Measurements from ENCODE around the gene NPC2.
A peak's percentile ranks its signal among the peaks of the same experiment; 100 is the strongest.

NPC2 gene

DNA sequence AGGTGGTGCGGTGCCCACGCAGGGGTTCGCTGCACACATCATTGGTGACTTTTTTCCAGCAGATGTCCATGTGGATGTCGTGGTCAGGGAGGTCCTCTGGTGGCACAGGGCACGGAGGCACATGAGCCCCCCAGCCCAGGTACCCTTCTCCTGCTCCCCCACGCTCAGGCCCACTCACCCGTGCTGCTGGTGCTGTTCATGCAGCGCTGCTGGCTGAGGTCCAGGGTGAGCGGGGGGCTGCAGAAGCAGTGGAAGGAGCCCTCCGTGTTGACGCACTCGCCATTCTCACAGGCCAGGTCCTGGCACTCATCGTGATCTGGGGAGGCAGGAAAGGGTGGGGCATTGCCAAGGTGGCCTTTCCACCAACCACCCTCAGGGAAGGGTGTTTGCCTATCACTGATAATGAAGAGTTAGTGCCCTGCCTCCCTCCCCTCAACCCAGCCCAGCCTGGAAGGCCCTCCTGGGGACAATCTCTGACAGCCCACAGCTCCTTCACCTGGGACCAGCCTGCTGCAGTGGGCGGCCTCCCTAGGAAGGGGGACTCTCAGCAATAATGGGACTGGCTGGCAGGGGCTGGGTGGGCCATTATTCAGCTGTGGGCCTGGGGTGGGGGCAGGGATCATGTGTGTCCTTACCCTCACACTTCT is 10.3 kb upstream of the NPC2 start:
- no peak for DNase-seq (ENCODE audit: low spot score)

DNA sequence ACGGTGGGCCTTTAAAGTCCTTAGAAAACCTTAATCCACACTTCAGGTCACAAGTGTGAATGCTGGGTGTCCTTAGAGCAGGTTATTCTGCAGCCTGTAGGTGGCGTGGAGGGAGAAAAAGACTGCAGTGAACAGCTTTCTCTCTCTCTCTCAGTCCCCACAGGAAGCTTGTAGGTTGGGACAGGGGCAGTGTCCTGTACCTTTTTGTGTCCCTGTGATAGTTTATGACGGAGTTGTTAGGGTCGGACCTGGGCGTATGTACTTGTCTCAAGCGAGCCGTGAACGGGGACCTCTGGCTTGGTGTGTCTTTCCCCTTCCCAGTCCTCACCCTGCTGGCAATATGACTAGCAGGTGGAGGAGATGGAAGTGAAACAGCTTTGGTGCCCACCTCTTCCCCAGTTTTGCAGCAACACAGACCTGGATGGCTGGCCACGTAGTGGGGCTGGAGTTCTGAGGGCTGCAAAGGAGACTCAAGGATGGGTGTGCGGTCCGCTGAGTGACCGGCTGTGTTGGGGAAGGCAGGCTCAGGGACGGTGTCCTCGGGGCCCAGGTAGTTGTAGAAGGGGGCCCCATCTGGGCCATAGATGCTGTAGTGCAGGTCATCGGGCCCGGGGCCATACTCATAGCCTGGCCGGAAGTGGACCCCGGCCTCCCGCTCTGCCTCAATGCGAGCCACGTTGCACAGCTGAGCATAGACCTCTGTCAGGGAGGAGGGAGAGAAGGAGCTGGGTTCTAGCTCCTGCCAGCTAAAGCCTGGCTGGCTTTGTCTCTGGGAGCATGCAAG is 9.3 kb upstream of the NPC2 start:
- DNase-seq (ENCODE audit: low spot score) = no peak

DNA sequence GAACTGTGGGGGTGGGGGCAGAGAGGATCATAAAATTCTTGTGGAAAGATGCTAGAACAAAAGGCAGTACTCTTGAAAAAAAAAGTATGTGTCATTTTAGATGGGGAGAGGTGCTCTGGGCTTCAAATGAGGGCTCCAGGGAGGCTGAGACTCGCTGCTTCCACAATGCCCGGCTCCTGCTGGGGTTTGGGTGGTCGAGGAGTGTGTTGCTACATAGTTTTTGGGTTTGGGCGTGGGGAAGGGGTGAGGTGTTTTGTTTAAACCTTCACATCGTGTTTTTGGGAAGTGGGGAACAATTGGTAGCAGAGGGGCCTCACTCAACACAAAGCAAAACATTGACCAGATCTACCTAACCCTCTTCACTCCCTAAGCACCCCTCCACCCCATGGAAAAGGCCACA is 8.6 kb upstream of the NPC2 start:
- no peak for DNase-seq (ENCODE audit: low spot score)

DNA sequence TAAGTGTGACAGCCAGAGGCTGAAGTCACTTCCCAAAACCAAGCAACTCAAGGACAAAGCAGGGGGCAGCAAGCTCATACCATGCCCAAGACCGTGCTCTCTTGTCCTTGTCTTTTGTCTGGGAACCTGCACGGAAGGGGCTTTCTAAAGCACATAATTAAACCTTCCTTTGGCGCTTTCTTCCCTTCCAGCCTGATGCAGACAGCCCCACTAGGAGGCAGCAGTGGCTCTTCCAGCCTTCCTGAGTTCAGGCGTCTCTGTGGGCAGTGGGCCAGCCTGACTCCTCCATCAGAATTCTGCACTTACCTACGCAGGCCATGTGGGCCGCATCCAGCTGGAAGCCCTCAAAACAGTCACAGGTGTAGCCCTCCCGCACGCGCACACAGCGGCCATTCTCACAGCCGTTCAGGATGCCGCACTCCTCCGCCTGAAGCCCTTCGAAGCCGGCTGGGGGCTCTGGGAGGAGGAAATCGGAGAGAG is 8.1 kb upstream of the NPC2 start:
- no peak for DNase-seq (ENCODE audit: low spot score)

DNA sequence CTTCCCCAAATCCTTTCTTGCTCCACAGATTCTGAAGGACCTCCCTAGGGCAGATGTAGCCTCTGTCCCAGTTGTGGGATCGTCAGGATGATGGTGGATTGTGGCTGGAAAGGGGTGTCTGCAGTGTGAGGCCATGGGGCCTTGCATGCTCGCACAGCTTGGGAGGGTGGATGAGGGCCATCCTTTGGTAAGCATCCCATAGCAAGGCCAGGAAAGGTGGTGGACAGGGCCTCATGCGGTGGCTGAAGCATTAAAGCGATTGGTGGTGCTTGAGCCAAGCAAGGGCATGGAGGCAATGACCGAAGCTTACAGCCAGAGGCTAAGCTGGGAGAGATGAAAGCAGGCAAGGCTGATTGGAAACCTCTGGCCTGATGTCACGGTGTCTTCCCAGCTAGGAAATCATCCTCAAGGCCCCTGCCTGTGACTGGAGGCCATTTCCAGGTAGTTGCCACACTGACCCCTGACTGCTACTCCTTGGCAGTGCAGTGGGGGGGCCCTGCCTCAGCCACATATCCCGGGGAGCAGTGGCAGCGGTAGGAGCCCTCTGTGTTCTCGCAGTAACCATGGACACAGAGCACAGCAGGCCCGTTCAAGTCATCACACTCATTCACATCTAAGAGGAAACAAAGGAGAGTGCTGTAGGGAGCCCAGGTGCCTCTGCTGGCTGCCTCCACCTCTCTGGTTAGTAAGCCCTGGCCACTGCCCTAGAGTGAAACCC is 7.5 kb upstream of the NPC2 start:
- no peak for DNase-seq (ENCODE audit: low spot score)

DNA sequence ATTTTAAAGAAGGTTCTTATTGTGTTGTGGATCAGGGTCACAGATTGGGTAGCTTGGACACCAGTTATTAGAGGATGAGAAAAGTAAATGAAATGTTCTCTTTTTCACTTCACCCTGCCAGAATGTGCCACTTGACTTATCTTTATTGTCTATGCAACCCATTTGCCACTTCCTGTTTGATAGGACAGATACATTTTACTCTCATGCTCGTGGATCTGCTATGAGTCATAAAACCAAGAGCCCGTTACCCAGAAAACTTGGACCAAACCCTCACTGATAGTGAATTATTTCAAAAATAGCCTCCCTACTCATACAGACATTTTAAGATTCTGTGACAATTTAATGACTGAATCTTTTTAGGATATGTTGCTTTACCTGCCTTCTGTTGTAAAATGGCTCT is 2.3 kb upstream of the NPC2 start:
- DNase-seq (ENCODE audit: low spot score) = no peak

DNA sequence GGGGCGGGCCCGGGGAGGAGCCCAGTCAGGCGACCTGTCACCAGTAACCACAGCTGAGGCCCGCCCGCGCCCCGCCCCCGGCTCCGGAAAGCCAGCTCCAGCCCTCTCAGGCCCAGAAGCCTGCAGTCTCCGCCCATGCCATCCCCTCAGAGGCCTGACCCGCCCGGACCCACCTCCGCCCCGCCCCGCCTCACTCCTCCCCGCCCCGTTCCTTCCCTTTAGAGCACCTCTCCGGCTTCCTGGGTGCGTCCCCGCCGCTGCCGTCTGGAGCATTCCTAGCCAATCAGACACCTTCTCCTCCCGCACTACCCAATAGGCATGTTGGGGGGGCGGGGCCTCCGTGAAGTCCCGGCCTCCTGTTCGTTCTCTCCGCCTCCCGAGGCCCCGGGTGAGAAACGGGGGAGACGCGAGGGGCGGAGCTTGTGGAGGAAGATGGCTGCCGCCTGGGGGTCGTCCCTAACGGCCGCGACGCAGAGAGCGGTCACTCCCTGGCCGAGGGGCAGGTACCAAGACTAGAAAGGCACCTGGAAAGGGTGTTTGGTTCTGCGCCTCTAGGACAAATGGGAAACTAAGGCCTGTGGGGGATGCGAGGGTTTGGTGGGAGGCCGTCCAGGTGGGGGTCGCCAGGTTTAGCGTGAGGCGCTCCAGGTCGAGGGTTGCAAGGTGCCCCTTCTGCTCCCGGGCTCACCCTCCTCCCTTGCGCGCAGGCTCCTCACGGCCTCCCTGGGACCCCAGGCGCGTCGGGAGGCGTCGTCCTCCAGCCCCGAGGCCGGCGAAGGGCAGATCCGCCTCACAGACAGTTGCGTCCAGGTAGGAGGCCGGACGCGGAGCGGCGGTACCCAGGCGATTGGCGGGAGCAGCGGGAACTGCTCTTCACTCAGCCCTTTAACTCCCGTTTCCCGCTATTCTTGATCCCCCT is 497 bp upstream of the NPC2 start, which contains the start of gene ISCA2:
TSS of gene ISCA2 (plus strand) at position 423 of the 919 bp plus-strand sequence. CDS start at position 433, 10 bp downstream.
- peak; percentile 99 for DNase-seq (ENCODE audit: low spot score)

DNA sequence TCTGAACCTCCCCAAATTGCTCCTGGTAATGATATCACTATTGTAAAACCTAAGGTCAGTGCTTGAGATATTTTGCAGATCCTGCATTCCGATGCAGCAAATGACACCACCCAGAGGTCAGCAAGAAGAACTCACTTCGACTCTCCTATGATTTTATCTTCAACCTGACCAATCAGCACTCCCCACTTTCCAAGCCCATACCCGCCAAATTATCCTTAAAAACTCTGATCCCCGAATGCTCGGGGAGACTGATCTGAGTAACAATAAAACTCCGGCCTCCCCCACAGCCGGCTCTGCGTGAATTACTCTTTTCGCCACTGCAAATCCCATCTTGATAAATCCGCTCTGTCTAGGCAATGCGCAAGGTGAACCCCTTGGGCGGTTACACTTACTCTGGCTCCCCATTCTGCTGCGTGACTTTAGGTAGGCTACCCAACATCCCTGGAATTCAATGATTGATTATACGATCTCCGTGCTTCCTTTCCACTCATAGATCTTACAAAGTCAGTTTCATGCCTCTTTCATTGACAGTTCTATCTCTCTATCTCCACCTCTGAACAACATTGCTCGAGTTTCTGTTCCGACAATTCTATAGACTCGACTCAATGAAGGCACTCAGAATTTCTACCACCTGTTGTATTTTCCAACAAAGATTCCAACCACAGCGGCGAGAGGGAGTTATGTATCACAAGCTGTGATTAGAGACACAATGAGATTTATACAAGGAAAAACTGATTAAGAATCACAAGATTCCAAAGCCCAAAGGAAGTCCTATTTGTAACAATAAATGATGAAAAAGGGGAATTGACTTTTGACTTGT is 939 bp downstream of the NPC2 start:
- DNase-seq (ENCODE audit: low spot score) = peak; percentile 57

DNA sequence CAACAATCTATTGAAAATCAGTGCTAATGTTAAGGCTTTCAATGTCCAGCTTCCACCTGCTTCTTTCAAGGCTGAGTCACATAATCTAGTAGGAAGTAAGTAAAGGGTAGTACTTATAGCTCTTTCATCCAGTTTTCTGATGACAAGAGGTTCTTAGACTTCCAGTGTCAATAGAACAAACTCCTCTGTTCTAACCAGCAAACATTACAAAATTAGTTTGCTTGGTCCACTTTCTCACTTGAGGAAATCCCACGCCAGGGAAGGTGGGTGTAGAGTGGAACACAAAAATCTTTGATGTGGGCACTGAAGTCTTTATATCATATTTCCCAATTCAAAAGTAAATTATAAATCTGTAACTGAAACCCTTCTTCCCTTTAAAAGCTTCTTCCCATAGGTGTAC is 2.6 kb downstream of the NPC2 start:
- peak; percentile 16 for DNase-seq (ENCODE audit: low spot score)

DNA sequence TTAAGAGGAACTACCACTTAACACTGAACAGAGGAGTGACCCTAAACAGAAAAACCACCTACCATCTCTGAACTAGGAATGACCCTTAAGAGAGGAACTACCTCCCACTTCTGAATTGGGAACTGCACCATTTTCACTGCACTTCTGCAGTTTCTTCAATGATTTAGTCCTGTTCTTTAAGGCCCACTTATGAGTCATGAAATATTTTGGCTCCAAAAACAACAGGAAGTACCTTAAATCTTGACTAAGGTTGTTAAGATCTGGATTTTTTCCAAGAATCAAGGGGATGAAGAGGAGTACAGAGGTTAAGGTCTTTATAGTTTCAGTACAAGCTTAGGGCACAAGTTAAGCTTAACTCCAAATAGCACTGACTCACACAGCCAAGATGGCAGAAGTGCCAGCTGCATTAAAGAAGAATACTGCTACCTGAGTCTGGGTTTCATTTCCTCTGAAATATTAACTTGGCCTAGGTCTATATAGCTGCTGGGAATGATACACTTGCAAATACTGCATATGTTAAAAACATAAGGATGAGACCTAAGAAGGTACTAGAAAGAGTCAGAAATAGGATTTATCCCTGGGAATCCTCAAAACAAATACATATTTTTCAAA is 4.2 kb downstream of the NPC2 start:
- peak; percentile 47 for DNase-seq (ENCODE audit: low spot score)

DNA sequence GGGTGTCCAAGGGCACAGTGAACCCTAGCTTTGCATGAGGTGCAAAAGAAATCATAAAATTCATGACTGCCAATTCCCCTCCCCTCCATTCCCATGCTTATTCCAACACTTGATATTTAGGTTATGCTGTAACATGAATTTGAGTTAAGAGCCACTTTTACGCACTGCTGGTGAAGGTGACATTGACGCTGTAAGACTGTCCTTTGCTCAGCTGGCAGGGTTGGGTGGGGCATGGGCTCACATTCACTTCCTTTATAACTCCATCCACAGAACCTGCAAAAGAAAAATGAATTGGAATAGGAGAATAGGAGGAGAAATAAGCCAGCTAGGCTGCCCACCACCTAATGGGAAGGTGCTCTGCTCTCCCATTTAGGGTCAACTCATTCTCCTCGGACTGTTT is 6.9 kb downstream of the NPC2 start:
- DNase-seq (ENCODE audit: low spot score) = no peak

DNA sequence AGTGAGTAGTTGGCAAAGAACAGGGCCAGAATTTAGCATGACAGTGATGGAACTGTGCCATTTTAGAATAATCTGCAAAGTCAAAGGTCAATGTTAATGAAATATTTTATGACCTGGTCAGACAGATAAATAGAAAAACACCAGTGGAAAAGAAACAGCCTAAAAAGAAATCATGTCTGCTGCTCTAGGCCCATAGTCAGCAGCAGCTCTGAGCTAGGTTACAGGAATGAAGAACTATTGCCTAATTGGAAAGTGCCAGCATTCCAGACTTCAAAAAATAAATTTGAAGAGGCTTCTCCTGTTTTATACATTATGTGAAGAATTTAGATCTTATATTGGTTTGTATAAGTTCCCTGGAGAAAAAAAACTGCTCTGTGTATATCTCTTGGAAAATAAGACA is 9.8 kb downstream of the NPC2 start:
- DNase-seq (ENCODE audit: low spot score) = no peak

DNA sequence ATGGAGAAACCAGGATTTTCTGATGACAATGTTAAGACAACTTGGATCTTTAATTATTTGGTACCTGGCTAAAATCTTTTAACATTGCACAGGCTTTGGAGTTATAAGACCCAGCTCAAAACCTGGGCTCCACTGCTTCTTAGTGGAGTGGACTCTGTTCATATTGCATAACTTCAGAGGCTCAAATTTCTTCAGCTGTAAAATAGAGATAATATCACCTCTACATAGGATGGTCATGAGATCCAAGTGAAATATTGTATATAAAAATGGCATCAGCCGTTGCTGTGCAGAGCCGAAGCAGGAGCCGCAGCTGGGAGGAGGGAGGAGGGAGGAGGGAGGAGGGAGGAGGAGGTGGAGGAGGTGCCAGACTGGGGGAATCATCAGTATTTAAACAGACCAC is 10.5 kb downstream of the NPC2 start:
- DNase-seq (ENCODE audit: low spot score) = no peak

DNA sequence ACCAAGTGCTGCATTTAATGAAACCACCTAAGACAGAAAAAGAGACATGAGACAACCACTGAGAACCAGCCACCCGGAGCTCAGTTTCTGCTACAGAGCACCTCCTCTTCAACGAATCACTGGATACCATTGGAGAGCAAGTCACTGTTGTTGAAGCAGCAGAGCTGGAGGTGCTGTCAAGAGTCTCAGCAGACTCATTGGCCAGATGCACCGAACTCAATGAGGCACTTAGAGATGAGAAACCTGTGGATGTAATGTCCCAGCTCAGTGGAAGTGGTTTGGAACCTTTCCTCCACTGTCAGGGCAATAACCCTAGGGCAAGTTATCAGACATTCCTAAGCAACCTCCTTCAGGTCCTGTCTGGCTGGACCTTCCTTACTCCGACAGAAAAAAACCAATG is 13.1 kb downstream of the NPC2 start:
- DNase-seq (ENCODE audit: low spot score) = no peak

DNA sequence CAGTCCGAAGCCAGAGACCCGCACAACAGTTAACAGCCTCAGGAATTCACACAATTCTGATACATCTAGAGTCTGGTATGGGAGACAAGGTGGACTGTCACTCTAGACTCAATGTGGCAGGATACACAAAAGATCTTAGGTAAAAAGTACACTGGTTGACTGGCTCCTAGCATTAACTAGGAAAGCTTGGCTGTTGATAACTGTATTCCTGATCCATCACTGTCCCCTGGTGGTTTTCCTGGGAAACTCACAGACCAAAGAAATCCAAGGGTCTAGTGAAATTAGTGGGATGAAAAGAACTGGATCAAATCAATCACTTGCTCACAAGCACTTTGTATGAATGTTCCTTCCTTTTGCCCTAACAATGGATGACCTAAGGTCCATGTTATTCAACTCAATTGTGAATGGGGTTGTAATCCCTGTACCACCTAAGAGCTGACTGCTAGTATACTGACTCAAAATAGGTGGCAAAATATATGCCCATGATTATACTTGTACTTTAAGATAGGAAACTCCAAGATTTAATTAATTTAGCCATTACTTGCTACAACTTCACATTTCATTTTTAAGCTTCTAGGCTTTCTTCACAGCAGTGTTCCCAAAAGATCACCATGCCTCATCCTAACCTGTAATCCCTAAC is 14.0 kb downstream of the NPC2 start:
- peak; percentile 19 for DNase-seq (ENCODE audit: low spot score)

DNA sequence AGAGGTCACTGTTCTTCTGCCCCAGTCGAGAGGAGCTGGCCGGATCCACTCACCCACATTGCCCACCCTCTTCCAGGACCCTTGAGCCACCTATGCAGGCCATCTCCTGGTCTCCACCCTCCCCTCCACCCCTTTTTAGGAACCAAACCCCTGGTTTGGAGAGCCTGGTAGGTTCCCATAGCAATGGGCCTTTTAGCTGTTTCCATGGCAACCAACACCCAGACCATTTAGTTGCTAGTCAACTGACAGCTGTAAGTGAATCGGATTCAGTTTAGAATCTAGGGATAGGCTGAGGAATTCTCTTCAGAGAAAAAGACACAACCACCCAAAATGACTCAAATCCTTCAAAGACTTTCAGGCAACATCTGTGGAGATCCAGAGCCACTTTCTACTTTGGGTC is 16.5 kb downstream of the NPC2 start:
- DNase-seq (ENCODE audit: low spot score) = no peak

DNA sequence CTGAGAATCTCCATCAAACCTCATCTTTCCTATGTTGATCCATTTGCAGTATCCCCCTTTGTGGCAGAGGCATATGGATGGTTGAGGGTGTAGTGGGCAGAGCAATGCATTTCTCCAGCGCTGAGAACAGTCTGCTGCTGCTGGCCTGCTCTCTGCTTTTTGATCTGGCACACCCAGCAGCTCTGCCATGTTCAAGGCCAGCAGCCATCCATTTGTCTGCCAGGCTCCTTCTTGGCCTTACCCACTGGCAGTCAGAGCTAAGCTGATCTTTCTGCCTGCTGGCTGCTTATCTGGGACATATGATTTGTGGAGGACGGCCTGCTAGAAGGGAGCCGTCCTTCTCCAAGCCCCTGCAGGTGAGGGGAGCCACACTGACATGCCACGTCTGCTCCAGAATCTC is 17.0 kb downstream of the NPC2 start:
- no peak for DNase-seq (ENCODE audit: low spot score)

DNA sequence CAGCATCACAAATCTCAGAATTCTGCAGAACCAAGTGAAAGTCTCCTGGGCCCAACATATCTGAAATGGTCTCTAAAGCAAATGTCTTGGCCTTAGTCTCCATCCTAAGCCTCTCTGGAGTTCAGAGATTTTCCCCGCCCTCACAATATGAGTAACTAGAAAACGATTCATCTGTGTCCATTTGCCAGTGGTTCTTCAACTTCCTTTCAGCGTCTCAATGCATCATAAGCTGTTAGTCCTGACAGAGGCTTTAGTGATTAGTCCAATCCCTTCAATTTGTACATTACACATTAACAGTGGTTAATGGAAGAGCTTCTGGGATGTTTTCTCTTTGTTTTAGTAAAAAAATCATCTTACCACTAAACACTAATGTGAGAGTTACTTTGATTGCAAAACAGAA is 17.4 kb downstream of the NPC2 start:
- no peak for DNase-seq (ENCODE audit: low spot score)

DNA sequence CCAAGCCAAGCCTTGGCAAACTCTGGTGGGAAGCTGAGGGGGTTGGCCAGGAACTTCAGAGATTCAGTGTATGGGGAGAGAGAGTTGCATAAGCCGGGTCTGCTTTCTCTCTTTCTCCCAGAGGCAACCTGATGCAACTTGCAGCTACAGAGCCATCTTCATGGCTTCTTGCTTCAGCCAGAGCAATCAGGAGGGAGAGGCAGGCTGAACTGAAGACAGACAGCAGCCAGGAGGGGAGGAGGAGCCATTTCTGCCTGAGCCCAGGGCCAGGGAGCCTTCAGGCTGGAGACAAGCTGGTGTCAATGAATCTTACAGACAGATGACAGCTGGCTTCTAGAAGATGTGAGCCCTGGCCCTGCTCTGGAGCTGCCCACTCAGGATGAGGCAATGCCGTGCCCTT is 18.7 kb downstream of the NPC2 start:
- DNase-seq (ENCODE audit: low spot score) = no peak

DNA sequence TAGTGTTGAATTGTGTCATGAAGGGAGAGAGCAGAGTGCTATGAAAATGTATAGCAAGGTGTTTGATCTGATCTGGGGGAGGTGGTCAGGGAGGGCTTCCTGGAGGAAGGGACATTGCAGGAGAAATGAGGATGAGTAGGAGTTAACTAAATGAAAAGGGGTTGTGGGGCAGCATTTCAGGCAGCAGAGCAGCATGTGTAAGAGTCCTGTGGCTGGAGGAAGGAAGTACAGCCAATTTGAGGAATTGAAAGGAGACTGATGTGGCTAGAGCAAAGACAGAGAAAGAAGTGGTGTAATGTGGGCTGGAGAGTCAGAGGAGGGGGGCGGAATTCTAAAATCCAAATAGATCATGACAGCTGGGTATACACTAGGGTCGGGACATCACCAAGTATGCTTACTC is 20.5 kb downstream of the NPC2 start:
- DNase-seq (ENCODE audit: low spot score) = no peak
